ENCODE data around the gene SLC22A24. TPM values are rescaled to one million over a fixed set of nuclear protein-coding genes. Genes with fewer than 3 reads are reported as not detected.

Gene SLC22A24
- total and polyA plus RNA-seq, 2 experiments from 2014 or later: not detected

- H3K27ac ChIP-seq (ENCODE audit: low read depth): no peak overlapping the region
- DNase-seq (ENCODE audit: low spot score) (no peak), ATAC-seq (no peak)
- H3K4me3 ChIP-seq: no peak overlapping the region
- Mint-ChIP-seq H3K4me1 (peaks cover 3% of the 10 kb centered on the region; the same call in 2 of the 3 replicates), H3K9me3 (peaks cover 9% of the 10 kb centered on the region), H3K27ac (no peak overlapping the region), H3K27me3 (ENCODE audit: insufficient read depth, low read depth, poor library complexity) (peaks cover 1% of the 10 kb centered on the region), H3K4me3 (no peak overlapping the region), H3K36me3 (ENCODE audit: low read depth) (no peaks in the 10 kb centered on the region)
- H3K36me3 ChIP-seq (ENCODE audit: insufficient read depth): no peaks in the 10 kb centered on the region
- H3K4me1 ChIP-seq (ENCODE audit: insufficient read depth): no peaks in the 10 kb centered on the region; the same call in 1 of the 2 replicates
- H3K79me2 ChIP-seq (replicated peaks; ENCODE audit: insufficient read depth): no peaks in the 10 kb centered on the region
- no peak overlapping the region for H2AFZ ChIP-seq
- H3K9me2 ChIP-seq (ENCODE audit: insufficient read depth): no peaks in the 10 kb centered on the region
- no peaks in the 10 kb centered on the region for H3K27me3 ChIP-seq (ENCODE audit: insufficient read depth)
- no peaks in the 10 kb centered on the region for H3F3A ChIP-seq (replicated peaks; ENCODE audit: low read depth)
- H3K4me2 ChIP-seq: no peak overlapping the region
- TF ChIP-seq CREB1 (CRISPR knock-in tag; IDR thresholded peaks at IDR 0.05; ENCODE audit: low read depth) (no peak), JUNB (IDR thresholded peaks at IDR 0.05; ENCODE audit: unreplicated experiment) (no peak), EZH2phosphoT487 (IDR thresholded peaks at IDR 0.05; ENCODE audit: unreplicated experiment) (no peak), ZNF462 (CRISPR knock-in tag; IDR thresholded peaks at IDR 0.05) (no peak), NANOG (IDR thresholded peaks at IDR 0.05; ENCODE audit: borderline replicate concordance) (no peak), ZNF331 (CRISPR knock-in tag; IDR thresholded peaks at IDR 0.05; ENCODE audit: low read depth) (no peak), CTCF (conservative IDR thresholded peaks at IDR 0.05; ENCODE audit: low read depth in 2 of 2) (no peak), ETS1 (IDR thresholded peaks at IDR 0.05) (no peak), REST (IDR thresholded peaks at IDR 0.05; ENCODE audit: unreplicated experiment) (no peak), EZH2 (IDR thresholded peaks at IDR 0.05; ENCODE audit: low read depth, unreplicated experiment) (no peak), STAT1 (IDR thresholded peaks at IDR 0.05; ENCODE audit: unreplicated experiment) (no peak), POLR2AphosphoS5 (IDR thresholded peaks at IDR 0.05; ENCODE audit: low read depth) (no peak), ZNF114 (CRISPR knock-in tag; IDR thresholded peaks at IDR 0.05) (no peak)
- H4K20me1 ChIP-seq (replicated peaks; ENCODE audit: insufficient read depth): no peaks in the 10 kb centered on the region
These were observed 111.6 kb downstream of the SLC22A24 start for GRCh38 chr11:63032457-63032856.

Data from GM23338 (cell line).